LNCAP (cell line): ENCODE data around the gene SSR1.
A peak's percentile ranks its signal among the peaks of the same experiment; 100 is the strongest.

Source experiments
- TF ChIP-seq, protein P1 (sequence below): fragments of 450-650 bp; IDR thresholded peaks from 2 replicates; pipeline ENCODE4 v1.5.1; 2017; ENCODE audit warnings: mild to moderate bottlenecking

Gene SSR1

DNA sequence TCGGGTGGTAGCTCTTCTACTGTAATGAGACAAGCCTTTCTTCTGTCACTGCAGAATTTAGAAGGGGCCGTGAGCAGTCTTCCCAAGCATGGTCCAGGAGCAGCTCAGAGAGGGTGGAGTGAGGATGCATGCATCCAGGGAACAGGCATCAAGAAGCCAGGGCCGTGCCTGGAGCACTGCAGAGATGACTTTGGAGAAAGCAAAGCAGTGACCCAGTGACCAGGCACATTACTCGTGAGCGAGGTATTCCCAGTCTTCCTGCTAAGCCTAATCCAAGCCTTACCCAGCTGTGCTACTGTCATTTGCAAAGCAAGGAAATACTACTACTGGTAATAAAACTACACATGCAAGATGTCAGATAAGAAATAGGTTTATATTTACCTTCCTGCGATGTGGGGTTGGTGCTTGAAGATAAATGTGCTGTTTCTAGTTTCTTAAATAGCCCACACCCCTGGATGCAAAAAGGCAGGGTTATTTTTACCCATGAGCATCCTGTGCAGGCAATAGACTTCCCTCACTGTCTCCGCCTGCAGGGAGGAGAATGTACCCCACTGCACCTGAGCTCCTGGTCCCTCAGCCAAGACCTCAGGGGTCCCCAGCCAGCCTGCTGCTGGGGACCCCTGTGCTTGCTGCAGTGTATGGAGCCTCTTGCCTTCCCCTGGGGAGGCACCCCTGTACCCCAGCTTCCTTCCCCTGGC is 62.9 kb downstream of the SSR1 start:
- TF ChIP-seq, protein P1, sequence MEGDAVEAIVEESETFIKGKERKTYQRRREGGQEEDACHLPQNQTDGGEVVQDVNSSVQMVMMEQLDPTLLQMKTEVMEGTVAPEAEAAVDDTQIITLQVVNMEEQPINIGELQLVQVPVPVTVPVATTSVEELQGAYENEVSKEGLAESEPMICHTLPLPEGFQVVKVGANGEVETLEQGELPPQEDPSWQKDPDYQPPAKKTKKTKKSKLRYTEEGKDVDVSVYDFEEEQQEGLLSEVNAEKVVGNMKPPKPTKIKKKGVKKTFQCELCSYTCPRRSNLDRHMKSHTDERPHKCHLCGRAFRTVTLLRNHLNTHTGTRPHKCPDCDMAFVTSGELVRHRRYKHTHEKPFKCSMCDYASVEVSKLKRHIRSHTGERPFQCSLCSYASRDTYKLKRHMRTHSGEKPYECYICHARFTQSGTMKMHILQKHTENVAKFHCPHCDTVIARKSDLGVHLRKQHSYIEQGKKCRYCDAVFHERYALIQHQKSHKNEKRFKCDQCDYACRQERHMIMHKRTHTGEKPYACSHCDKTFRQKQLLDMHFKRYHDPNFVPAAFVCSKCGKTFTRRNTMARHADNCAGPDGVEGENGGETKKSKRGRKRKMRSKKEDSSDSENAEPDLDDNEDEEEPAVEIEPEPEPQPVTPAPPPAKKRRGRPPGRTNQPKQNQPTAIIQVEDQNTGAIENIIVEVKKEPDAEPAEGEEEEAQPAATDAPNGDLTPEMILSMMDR, result no peak

DNA sequence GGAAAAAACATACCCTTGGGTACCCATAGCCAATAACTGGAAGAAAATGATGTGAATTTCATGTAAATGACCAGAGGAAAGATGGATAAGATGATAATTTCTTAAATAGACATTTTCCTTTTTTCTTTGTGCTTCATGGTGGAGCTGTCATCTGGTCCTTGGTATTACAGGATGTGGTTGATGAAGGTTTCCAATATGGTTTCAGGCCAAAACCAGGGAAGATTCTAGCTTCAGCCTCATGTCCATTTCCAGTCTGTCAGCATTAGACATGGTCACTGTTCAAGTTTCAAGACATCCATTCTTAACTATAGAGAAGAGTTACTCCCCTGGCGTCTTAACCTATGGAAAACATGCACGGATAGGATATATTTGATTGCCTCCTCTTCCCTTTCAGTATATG is 63.6 kb downstream of the SSR1 start:
- TF ChIP-seq, protein P1, result no peak

DNA sequence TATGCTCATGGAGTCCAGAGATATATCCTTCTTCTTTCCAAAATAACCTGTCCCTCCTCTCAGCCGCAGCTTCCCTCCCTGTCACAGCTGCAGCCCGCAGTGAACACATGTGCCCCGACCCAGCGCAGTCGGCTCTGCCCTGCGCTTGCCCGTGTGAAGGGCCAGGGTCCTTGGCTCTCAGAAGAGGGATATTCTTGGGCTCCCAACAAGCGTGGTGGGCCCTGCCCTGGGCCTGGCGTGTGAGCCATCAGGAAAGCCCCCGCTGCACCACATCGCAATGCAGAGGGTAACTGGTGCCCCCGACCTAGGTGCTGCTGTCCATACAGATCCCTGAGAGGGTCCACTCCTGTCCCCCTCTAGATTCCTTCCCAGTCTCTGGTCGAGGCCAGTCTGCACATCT is 65.2 kb downstream of the SSR1 start:
- TF ChIP-seq, protein P1, result no peak

DNA sequence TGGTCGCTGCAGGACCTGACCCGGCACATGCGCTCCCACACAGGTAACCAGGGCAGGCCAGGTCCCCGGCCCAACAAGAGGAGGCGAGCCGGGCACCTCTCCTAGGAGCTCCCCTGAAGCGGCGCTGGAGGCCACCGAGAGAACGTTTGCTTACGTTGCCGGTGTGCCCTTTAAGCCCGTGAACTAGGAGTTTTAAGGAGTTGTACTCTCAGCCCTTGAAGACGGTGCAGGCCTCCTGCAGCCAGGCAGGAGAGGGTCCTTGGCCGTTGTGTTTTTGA is 65.9 kb downstream of the SSR1 start:
- TF ChIP-seq, protein P1, result no peak

DNA sequence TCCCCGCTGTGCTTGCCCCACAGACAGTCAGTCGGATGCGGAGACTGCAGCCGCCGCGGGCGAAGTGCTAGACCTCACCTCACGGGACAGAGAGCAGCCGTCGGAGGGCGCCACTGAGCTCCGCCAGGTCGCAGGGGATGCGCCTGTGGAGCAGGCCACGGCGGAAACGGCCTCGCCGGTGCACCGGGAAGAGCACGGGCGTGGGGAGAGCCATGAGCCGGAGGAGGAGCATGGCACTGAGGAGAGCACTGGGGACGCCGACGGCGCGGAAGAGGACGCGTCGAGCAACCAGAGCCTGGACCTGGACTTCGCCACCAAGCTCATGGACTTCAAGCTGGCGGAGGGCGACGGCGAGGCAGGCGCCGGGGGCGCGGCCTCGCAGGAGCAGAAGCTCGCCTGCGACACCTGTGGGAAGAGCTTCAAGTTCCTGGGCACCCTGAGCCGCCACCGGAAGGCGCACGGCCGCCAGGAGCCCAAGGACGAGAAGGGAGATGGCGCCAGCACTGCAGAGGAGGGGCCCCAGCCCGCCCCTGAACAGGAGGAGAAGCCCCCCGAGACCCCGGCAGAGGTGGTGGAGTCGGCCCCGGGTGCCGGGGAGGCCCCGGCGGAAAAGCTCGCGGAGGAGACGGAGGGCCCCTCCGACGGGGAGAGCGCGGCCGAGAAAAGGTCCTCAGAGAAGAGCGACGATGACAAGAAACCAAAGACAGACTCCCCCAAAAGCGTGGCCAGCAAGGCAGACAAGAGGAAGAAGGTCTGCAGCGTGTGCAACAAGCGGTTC is 66.4 kb downstream of the SSR1 start:
- TF ChIP-seq, protein P1, result no peak

DNA sequence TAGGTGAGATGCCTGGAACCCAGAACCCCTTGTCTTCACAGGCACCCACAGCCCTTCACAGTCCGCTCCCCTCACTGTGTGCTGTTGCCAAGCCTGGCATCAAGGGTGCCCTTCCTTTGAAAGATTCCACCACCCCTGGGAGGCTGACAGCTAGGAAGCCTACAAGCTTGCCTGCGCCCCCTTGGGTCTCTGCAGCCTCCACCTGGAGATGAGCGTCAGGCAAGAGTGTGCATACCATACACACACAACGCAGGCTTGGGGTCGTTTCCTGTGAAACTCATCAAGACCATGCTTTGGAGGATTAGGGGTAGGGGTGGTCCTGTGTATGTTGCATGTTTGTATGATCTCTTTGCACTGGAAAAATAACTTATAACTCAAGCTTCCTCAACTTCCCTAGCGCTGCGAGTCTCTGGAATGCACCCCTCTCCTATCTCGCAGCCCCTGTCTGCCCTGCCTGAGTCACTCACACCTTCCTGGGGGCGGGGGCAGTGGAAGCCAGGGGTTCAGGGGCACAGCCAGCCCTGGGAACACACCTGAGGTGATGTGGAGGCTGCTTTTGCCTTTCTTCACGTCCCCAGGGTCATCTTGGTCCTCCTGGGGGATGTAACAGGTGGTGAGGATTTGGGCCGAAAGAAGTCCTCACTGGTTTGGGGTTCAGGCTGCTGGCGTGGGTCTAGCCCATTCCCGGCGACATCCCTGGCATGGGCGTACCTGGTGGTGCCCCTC is 67.2 kb downstream of the SSR1 start:
- TF ChIP-seq, protein P1, result no peak

DNA sequence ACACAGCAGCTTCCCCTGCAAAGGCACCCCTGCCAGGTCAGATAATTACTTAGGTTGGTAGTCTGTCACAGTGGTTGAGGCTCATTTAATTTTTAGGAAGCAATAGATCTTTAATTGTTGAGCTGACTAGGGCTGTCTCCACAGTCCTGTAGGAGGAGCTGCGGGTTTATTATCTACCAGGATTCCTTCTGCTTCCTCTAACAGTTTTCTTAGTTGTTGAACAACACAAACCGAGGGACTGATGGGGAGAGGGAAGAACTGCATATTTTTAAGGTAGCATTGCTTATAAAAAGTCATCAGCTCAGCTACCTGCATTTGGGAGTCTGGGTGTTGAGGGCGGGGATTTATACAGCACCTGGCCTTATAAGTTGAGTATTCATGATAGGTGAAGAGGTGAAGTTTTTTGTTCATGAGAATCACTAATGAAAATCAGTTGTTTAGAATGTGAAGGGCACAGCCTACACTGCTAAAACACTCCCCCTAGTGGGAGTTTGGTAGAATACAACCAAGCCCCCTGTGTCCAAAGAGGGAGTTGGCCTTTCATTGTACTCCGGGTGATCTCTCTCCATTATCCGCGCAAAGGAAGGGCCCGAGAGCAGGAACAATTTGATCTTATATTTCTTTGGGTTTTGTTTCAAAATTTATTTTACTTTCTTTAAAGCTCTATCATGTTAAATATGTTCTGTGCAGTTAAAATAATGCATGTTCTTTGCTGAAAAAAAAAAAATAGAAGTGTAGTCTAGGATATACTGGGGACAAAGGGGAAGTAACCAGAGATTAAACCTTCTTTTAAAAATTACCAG is 69.6 kb downstream of the SSR1 start:
- TF ChIP-seq, protein P1, result peak; percentile 79
